Thyroid gland (tissue), 4 donors: ENCODE data around the gene SERINC3.

Source experiments
- POLR2A ChIP-seq, 2 donors: fragments of 450-650 bp; IDR thresholded peaks; one replicate each; pipeline ENCODE4 v1.6.1; 2017; ENCODE audit warnings: antibody characterized with exemption in 2 of 2, mild to moderate bottlenecking in 2 of 2, moderate library complexity in 1 of 2
- TF ChIP-seq, protein P1 (sequence below), 6 experiments: fragments of 200-600 bp in 3 of 6; fragments of 450-650 bp in 3 of 6; sonication (generic) in 3 of 6; IDR thresholded peaks; one replicate each; pipeline ENCODE4 v1.5.1; 2016 to 2019; ENCODE audit warnings: antibody characterized with exemption in 6 of 6, mild to moderate bottlenecking in 2 of 6, inconsistent platforms in 1 of 6, moderate library complexity in 1 of 6

GRCh38 chr20:44447827-44448419 lies 73.9 kb downstream of the SERINC3 start:
- TF ChIP-seq, protein P1, sequence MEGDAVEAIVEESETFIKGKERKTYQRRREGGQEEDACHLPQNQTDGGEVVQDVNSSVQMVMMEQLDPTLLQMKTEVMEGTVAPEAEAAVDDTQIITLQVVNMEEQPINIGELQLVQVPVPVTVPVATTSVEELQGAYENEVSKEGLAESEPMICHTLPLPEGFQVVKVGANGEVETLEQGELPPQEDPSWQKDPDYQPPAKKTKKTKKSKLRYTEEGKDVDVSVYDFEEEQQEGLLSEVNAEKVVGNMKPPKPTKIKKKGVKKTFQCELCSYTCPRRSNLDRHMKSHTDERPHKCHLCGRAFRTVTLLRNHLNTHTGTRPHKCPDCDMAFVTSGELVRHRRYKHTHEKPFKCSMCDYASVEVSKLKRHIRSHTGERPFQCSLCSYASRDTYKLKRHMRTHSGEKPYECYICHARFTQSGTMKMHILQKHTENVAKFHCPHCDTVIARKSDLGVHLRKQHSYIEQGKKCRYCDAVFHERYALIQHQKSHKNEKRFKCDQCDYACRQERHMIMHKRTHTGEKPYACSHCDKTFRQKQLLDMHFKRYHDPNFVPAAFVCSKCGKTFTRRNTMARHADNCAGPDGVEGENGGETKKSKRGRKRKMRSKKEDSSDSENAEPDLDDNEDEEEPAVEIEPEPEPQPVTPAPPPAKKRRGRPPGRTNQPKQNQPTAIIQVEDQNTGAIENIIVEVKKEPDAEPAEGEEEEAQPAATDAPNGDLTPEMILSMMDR (IDR thresholded peaks at IDR 0.05), result no peak
- no peak for TF ChIP-seq POLR2A (IDR thresholded peaks at IDR 0.05)
